Measurements from ENCODE around the gene BTRC.
A peak's percentile ranks its signal among the peaks of the same experiment; 100 is the strongest.
"Not testable (repeated sequence)": the region's sequence is repeated elsewhere in the genome, so short reads cannot be mapped to it uniquely, and the experiment has no call there.

BTRC gene

DNA sequence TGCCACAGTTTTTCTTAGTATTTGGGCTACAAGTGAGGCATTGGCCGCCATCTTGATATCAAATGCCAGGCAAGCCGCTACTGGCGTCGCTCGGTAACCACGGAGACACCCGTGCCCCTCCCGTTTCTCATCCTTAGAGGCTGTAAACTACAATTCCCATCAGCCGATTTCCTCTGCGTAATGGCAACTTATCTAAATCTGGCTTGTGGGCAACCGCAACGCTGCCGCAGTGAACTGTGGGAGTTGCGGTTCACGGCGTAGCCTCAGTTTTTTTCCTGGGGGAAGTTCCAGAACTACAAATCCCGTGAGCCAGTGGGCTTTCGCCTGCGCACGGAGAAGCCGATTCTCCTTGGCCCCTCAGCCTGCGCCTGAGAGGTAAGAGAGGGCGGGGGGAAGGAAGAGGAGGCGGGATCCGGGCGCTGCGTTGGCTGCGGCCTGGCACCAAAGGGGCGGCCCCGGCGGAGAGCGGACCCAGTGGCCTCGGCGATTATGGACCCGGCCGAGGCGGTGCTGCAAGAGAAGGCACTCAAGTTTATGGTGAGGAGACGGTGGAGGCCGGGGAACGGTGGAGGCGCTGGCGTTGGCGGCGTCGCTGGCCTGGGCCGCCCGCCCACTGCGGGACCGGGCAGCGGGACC is at the start of gene BTRC:
Gene BTRC (plus strand): TSS at position 474 of the 636 bp plus-strand sequence. CDS start 16 bp downstream, at position 490.
- peak; percentile 92 for DNase-seq

- no peak for DNase-seq
Observed at GRCh38 chr10:101304316-101304715, 49.6 kb upstream of the BTRC start.

- no peak for DNase-seq
Observed at GRCh38 chr10:101305320-101306241, 48.4 kb upstream of the BTRC start.

GRCh38 chr10:101308051-101308450 is 45.9 kb upstream of the BTRC start:
- no peak for DNase-seq

DNA sequence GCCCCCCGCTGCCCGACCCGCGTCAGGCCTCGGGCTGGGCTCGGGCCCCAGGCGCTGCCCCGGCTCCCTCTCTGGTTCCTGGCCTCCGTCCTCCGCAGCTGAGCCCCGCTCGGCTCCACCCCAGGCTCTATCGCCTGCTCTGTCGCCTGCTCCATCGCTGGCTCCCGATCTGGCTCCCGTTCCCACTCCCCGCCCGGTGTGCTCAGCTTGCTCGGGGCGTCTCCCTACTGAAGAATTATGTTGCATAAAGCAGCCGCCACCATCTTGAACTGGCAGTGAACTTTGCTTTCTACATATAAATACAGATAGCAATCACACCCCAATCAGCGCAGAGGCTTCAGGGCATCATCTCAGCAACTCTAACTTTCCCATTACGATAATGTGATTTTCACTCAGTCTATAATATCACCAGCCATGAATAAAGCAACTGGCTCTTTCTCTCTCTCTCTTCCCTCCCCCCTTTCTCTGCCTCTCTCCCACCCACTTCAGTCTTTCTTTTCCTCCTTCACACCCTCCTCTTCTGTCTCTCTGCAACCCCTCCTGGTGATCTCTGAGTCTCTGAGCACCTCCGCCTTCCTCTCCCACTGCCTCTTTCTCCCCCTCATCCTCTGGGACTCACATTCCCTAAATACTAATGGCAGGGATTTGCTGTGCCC is 43.3 kb upstream of the BTRC start:
- DNase-seq: no peak

- DNase-seq: no peak
Observed at GRCh38 chr10:101311185-101312066, 42.5 kb upstream of the BTRC start.

DNA sequence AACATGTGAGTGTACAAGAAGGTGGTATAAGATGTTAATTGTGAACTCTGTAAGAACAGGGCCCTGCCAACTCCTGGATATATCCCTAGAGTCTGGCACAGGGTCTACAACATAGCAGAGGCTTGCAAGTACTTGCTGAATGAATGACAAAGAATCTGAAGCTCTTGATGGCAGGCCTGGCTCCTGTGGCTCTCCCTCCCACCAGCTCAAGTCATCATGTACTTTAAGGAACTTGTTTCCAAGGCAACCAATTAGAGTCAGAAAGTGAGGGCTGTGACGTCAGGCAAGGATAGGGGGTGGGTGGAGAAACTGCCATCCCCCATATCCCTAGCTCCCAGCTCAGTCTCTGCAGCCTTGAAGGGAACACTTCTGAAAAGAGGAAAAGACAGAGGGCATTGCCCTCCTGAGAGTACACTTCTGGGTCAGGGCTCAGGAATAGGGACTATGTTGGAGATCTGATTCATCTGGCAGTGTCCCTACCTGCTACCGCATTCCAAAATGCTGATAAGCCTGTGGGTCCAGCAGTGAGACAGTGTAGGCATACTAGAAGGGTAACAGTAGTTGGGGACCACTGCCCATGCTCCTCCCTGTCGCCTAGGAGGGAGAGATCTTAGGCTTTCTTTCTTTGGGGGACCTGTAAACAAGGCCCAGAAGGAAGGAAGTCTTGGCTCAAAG is 34.6 kb upstream of the BTRC start:
- no peak for DNase-seq

DNA sequence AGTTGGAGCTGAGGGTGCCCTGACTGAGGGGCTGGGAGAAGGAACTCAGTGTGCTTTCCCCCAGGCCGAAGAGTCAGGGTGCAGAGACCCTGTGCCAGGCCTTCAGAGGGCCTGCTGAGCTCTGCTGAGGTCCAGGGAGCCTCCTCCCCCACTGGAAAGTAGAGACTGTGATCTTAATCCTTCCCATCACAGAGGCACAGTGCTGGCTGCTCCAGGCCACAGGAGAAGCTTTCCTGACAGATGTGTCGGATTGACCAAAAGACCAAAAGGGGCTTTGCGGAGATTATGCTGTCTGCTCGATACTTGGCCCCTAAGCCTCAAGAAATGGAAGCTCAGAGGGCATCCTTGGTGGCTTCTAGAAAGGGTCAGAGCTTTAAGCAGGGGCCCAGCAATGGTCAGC is 32.9 kb upstream of the BTRC start:
- no peak for DNase-seq

DNA sequence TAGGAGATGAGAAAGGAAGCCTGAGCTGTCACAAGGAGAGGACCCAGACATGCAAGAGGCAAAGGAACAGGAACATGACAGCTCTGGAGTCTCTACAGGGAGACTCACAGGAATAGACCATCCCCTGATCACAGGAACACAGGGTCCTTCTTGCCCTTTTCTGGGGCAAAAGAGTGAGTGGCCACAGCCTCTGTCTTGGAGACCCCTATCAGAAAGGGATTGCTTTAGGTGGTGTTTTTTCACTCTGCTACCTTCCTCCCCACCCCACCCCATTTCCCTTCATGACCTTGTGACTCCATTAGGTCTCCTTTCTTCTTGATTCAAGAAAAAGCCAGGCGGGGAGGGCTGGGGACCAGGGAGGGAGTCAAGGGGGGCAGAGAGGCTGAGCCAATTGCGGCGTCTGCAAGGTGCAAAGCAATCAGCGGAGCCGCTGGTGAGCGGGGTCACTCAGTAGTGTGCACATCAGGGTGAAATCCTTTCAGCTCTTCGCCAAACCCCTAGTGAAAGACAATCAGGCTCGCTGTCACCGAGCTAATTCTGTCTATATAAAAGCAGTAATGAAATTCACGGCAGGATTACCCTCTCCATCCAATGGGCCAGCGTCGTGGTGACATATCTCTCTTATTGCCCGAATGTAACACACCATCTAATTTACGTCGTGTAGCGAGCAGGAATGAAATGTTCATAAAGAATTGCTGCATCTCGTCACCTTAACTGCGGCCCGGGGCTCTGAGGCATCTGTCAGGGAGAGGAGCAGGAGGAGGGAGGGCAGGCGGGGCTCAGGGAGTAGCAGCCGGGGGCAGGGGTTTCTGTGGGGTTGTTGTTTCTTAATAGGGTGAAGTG is 31.5 kb upstream of the BTRC start:
- DNase-seq: no peak

- no peak for DNase-seq
Observed at GRCh38 chr10:101323495-101323894, 30.5 kb upstream of the BTRC start.

GRCh38 chr10:101327454-101327853 is 26.5 kb upstream of the BTRC start:
- DNase-seq: not testable (repeated sequence)

DNA sequence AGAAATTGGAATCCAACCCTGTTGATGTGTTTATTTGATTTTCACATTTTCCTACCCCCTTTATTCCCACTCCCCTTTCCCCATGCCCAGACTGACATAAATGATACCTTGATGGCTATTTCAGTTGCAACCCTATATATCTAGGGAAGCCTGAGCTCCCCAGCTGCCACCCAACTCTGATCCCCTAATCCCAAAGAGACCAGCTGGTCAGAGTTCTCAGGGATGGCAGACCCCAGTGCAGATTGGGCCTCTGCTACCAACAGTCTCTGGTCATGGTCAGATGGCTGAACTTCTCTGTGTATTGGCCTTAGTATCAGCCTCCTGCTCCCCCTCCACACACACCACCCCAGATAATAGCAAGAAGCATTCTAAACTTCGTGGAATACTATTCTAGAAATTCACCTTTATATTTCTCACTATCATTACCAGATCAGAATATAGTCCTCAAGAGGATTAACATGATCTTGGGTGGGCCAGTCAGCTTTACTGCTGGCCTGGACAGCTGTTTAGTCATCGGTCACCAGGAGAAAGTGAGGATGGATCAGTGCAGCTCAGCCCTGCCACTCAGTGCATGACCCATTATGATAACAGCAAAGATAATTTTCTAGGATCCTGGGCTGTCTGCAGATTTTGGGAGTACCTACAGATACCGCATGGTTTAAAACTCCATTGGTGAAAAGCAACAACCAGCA is 24.5 kb upstream of the BTRC start:
- no peak for DNase-seq

GRCh38 chr10:101330231-101330630 is 23.7 kb upstream of the BTRC start:
- no peak for DNase-seq

DNA sequence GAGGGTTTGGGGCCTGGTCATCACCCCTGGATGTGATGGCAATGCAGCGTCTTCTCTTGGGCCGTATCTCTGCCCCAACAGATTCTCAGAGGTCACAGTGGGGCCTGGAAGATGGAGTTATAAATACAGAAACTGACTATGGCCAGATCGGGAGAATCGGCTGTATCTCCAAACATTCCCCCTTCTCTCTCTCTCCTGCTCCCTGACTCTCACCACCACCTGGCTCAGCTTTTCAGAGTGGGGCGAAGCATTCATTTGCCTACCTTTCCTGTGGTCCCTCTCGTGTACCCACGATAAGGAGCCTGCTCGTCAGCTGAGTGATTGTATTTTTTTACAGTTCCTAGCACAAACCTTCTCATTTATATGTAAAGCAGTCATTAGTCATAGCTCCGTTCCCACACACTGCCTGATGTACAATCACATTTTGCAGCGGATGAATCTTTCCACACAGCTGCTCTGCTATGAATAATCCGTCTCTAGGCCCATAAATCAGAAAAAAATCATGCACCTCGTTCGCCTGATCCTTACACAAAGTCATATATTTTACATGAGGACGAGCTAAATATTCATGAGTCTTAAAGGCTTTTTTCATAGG is 23.2 kb upstream of the BTRC start:
- no peak for DNase-seq

GRCh38 chr10:101331956-101332355 is 22.0 kb upstream of the BTRC start:
- DNase-seq: no peak

GRCh38 chr10:101334259-101334658 is 19.7 kb upstream of the BTRC start:
- DNase-seq: not testable (repeated sequence)

DNA sequence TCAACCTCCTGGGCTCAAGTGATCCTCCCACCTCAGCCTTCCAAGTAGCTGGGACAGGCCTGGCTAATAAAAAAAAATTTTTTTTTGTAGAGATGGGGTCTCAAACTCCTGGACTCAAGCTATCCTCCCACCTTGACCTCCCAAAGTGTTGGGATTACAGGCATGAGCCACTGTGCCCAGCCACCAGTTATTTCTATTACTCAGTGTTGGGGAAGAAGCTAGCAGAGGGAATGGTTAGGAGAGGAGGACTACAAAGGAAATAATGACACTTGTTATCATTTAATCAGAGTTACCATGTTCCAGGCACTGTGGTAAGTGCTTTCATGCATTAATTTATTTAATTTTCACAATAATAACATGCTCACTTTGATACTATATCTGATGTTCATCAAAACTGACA is 17.6 kb upstream of the BTRC start:
- no peak for DNase-seq

- no peak for DNase-seq
Observed at GRCh38 chr10:101337836-101338235, 16.1 kb upstream of the BTRC start.

DNA sequence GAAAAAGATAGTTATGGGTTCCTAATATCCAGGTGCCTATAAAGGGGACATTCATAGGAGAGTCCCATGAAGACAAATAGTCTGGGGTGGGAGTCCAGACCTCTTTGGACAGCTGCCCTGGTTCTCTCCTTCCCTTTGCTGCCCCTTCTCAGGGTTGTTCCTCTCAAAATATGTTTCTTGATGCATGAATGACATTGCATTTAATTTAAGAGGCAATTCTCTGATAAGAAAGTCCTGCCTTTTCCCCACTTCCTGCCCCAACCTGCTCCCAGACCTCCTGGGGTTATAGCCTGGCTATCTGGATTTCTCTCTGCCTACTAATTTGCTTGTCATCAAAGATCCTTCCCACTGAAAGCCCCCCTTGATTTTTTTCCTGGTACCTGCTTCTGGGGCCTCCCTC is 12.5 kb upstream of the BTRC start:
- DNase-seq: no peak

GRCh38 chr10:101346177-101346576 is 7.8 kb upstream of the BTRC start:
- no peak for DNase-seq
